Measurements from ENCODE around the gene ATAD3C.

The ATAD3C gene

GRCh38 chr1:1430114-1430982, 19.1 kb upstream of the ATAD3C start:
- H3K4me3 ChIP-seq (ENCODE audit: low read depth, low read length) = no peak overlapping the region
- no peak for DNase-seq (ENCODE audit: low read depth)
- no peak for TF ChIP-seq CTCF (IDR thresholded peaks at IDR 0.05; ENCODE audit: low read depth, low read length, missing control alignments)

GRCh38 chr1:1430992-1431844, 18.3 kb upstream of the ATAD3C start:
- TF ChIP-seq CTCF (IDR thresholded peaks at IDR 0.05; ENCODE audit: low read depth, low read length, missing control alignments) = no peak
- H3K4me3 ChIP-seq (ENCODE audit: low read depth, low read length) = no peak overlapping the region
- no peak for DNase-seq (ENCODE audit: low read depth)

GRCh38 chr1:1431845-1432273, 17.6 kb upstream of the ATAD3C start:
- H3K4me3 ChIP-seq (ENCODE audit: low read depth, low read length) = no peak overlapping the region
- DNase-seq (ENCODE audit: low read depth) = no peak
- no peak for TF ChIP-seq CTCF (IDR thresholded peaks at IDR 0.05; ENCODE audit: low read depth, low read length, missing control alignments)

GRCh38 chr1:1432274-1432950, 17.1 kb upstream of the ATAD3C start:
- no peak overlapping the region for H3K4me3 ChIP-seq (ENCODE audit: low read depth, low read length)
- no peak for TF ChIP-seq CTCF (IDR thresholded peaks at IDR 0.05; ENCODE audit: low read depth, low read length, missing control alignments)
- no peak for DNase-seq (ENCODE audit: low read depth)

- H3K4me3 ChIP-seq (ENCODE audit: low read depth, low read length) = no peak overlapping the region
- no peak for DNase-seq (ENCODE audit: low read depth)
- TF ChIP-seq CTCF (IDR thresholded peaks at IDR 0.05; ENCODE audit: low read depth, low read length, missing control alignments) = no peak
Measured at GRCh38 chr1:1432951-1433803, 16.3 kb upstream of the ATAD3C start.

GRCh38 chr1:1433804-1434130, 15.7 kb upstream of the ATAD3C start:
- no peak overlapping the region for H3K4me3 ChIP-seq (ENCODE audit: low read depth, low read length)
- no peak for DNase-seq (ENCODE audit: low read depth)
- no peak for TF ChIP-seq CTCF (IDR thresholded peaks at IDR 0.05; ENCODE audit: low read depth, low read length, missing control alignments)
